GM12873 (cell line): ENCODE measurements around the gene PKP4.

Experiments used
- CTCF ChIP-seq: IDR thresholded peaks from 2 replicates; pipeline ENCODE4 v1.5.1; 2012; ENCODE audit warnings: low read depth, mild to moderate bottlenecking, moderate library complexity, low read length, control low read depth; ENCODE audit not compliant: insufficient read depth; ENCODE audit errors: missing control alignments

The PKP4 gene

GRCh38 chr2:158573739-158574138 lies 117.0 kb downstream of the PKP4 start:
- peak; percentile 5 for TF ChIP-seq CTCF

GRCh38 chr2:158575051-158575635 lies 118.4 kb downstream of the PKP4 start:
- TF ChIP-seq CTCF = no peak

GRCh38 chr2:158577141-158577540 lies 120.4 kb downstream of the PKP4 start:
- no peak for TF ChIP-seq CTCF

- TF ChIP-seq CTCF = no peak
Measured at GRCh38 chr2:158578703-158579330, 122.1 kb downstream of the PKP4 start.

- no peak for TF ChIP-seq CTCF
Measured at GRCh38 chr2:158579928-158580327, 123.2 kb downstream of the PKP4 start.

- TF ChIP-seq CTCF = no peak
Measured at GRCh38 chr2:158580760-158581159, 124.0 kb downstream of the PKP4 start.

GRCh38 chr2:158582670-158583069 lies 125.9 kb downstream of the PKP4 start:
- TF ChIP-seq CTCF = no peak
